NCI-H446 (cell line): Measurements from ENCODE around the gene FA2H.
"Not testable (repeated sequence)": the region's sequence is repeated elsewhere in the genome, so short reads cannot be mapped to it uniquely, and the experiment has no call there.

Source experiments
- DNase-seq, 2 experiments: peaks; one replicate each; lab custom pipeline; 2025; lab: John Stamatoyannopoulos, UW

FA2H gene

DNA sequence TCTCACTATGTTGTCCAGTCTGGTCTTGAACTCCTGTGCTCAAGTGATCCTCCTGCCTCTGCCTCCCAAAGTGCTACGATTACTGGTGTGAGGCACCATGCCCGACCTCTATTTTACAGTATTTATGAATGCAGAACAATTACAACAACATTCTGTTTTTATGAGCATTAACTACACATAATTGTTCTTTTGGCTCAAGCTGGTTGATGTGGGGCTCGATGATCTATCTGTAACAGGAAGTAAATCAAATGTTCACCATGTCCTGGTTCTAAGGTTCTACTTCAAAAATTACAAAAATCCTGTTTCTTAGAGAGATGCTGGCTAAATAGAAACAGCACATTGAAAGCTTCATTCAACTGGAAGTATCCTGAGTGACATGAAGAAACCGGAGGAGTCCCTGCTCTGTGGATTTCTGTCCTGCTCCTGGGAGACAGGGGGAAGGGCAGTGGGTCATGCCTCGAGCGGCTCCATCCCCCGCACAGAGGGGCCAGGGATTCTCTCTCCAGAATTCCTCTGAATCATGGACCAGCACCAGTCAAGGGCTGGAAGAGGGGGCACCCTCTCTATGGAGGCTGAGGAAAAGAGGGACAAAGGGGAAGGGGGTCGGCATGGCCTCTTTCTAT is 31.5 kb downstream of the FA2H start:
- DNase-seq: no peak

DNA sequence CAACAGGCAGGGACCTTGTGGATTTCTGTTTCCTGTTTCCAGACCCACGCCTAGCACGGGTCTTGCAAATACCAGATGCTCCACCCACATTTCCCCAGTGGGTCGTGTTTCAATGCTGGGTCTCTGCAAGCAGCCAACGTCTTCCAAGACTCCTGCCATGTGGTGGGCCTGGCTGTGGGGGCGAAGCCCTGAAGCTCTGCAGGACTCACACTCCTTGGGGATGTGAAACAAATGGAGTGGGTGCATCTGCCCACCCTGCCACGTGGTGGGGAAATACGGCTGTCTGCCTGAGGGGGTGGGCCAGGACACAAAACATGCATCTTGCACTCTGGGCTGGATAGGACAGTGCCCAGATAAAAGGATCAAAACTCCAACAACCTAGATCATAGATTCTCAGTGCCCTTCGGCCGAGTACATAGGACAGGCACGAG is 32.6 kb downstream of the FA2H start:
- no peak for DNase-seq

DNA sequence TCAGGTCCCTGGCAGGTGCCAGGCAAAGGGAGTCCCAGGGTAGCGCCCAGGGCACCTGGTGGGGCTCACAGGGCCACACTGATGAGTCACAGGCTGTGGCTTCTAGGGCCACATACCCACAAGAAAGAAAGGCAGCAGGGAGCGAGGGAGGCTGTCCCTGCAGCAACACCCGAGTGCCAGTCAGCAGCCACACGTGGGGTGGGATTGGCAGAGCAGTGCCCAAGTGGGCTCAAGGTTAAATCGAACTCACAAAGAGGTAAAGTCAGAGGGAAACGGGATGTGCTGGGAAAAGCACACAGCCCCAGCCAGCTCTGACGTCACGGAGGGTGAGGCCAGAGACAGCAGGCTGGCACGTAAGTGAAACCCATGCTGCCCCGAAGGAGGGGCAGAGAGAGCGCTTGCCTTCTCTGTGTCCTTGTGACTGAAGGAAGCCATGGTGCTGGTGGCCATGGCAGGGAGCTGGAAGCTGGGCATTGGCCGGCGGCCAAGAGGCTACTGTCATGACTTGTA is 33.8 kb downstream of the FA2H start:
- DNase-seq: peak in 1 of 2 experiments; percentile 5

DNA sequence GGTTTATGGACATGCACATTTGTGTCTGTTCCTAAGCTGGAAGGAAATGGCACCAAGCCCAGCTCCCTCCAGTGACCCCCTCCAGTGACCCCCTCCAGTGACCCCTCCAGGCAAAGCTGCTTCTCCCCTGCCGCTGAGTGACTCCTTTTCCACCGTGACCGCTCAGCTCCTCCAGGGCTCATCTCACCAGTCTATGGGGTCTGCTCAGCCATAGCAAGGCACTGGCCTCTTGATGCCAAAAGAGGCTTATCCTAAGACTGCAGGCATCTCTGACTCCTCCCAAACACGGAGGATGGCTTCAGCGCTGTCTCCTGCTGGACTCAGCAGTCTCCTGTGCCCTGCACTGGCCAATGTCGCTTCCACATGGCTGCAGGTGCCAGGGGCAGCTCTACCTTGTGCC is 35.3 kb downstream of the FA2H start:
- DNase-seq: no peak

DNA sequence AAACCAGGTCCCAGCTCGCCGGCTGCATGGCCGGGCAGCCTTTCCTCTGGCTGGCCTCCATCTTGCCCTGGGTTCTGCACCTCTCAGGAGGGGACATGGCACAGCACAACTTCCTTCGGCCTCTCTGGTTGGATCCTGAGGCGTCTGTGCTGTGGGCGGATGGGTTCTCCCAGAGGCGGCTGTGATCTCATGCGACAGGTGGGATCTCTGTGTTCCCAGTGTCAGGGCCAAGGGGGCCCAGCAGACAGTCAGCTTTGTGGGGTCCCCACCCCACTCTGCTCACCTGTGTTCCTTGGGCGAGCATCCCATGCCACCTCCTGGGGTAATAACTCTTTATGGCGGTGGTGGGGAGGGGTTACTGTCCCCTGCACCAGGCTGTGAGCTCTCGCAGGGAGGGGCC is 35.8 kb downstream of the FA2H start:
- no peak for DNase-seq

DNA sequence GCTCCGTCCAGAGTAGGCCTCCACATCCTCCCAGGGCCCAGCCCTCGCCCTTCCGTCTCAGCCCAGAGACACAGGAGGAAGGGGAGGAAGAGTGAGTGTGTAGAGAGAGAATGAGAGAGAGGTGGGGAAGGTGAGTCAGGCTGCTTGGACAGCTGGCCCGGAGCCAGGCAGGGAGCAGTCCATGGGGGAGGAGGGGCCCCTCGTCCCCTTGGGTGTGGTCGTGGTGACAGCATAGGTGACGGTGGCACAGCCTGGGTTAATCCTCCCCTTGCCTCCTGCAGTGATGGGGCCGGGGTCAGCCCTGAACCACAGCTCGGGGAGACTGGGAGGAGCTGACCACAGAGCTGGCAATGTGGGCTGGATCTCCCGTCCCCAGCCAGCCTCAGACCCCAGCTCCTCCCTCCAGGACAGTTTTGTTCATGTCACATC is 36.5 kb downstream of the FA2H start:
- no peak for DNase-seq

DNA sequence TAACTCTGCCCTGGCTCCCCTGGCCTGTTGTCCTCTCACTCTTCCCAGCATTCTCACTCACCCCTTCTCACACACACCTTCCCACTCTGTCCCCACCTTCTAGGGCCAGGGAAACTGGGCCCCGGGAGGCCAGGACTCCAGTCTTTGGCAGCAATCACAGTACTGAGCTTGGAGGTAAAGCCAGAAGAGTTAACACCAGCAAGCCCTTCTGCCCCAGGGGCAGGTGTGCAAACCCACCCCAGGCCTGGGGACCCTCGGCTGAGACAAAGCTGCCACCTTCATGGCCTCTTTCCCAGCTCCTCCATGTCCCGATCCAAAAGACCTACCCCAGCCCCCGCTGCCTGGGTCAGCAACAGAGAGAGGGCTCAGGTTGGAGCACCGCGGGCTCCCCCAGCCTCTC is 37.1 kb downstream of the FA2H start:
- no peak for DNase-seq

DNA sequence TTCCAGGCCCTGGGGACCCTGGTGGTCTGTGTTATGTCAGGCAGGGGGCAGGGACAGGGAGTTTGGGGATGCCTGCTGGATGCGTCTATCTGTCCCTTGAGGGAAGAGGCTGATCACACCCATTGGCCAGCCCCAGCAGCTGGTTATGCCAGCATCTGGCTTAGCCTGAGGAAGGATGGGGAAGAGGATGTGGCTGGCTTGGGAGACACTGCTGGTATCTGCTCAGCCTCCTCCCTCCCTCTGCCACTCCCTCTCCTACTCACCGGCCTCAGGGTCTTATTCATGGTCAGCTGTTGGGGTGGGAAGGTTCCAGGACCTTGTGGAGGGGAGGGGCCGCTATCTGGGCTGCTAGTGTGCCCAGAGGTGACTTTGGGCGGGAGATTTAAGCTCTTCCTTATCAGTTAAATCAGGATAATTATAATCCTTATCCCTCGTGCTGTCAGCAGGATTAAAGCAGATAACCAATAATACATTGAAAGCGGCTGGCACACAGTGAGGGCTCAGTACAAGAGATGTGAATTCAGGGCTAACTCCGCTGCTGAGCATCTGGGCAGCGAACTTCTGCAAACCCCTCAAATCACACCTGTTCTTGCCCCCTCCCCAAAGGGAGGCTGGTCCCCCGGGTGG is 38.0 kb downstream of the FA2H start:
- DNase-seq: no peak

DNA sequence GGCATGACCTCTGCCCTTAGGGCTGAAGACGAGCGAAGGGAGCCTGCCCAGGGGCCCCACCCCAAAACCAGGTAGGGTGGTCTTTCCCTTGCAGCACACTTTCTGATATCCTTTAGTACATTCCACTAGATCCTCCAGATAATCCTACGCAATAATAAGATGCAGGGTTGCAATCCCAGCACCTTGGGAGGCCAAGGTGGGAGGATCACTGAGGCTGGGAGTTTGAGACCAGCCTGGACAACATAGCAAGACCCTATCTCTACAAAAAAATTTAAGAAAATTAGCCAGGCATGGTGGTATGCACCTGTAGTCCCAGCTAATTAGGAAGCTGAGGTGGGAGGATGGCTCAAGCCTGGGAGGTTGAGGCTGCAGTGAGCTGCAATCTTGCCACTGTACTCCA is 39.1 kb downstream of the FA2H start:
- DNase-seq: no peak

DNA sequence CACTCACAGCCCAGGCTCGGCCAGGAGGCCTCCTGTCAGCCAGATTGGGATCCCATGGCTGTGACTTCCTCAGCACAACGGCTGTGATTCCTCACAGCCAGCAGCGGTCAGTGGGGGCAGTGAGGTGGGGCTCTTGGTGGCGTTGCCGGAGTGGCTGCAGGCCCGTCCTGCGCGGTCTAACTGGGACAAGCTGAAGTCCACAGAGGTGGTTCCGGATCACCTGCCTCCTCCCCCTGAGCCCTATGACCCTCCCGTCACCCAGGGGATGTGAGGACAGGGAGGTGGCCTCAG is 39.5 kb downstream of the FA2H start:
- no peak for DNase-seq

DNA sequence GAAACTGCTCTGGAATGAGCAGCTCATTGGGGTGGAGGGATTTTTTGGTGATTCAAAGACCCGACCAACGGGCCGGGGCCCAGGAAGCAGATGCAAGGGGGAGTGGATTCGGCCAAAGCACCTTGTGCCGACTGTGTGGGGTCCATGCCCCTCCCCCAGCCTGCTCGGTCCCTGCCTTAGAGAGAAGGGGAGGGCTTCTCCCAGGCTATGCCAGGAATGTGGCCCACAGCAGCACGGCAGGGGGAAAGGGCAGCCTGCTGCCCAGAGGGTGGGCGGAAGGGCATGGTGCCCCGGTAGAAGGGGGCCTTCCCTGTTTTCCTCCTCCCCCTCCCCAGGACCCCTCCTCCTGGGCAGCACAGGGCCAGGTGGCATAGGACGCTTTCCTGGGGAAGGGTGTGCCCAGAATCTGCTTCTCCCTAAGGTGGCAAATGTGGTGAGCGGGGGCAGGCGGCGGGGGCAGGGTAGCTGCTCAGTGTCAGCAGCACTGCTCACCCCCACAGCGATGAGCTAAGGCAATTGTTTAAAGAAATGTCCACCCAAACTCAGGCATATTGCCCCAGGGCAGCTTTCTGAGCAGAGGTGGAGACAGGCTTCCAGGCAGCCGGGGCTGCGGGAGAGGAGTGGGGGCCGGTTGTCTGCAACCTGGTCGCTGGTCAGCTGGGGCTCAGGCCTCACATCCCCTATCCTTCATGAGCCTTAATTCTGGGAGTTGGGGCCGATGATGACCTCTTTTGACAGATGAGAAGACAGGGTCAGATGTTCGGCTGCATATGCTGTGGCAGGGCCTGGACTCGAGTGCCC is 40.1 kb downstream of the FA2H start:
- DNase-seq: no peak

DNA sequence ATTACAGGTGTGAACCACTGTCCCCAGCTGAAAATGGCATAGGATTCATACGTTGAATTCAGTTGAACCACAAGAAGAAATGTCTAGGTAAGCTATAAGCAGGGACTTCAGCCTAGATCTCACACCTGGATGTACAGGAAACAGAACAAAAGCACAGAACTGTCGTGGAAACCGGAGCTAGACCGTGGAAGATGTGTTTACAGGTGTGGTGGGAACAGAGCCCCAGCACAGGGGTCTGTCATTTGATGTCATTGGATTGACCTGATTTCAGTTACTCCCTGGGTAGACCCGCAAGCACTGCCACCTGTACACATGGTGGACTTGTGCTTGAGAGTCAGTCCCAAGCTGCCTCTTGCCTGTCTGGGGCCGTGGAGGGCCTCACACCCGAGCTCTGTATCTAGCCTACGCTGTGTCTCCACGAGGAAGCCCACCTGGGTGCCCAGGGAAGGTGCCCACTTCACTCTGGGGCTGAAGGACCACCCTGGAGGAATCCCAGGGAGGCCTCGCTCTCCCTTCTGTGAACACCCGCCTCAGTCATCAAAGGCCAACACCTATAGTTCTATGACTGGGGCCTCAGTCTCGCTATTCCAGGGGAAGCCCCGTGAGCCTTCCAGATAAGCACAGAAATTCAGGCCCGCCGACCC is 41.8 kb downstream of the FA2H start:
- DNase-seq: no peak

DNA sequence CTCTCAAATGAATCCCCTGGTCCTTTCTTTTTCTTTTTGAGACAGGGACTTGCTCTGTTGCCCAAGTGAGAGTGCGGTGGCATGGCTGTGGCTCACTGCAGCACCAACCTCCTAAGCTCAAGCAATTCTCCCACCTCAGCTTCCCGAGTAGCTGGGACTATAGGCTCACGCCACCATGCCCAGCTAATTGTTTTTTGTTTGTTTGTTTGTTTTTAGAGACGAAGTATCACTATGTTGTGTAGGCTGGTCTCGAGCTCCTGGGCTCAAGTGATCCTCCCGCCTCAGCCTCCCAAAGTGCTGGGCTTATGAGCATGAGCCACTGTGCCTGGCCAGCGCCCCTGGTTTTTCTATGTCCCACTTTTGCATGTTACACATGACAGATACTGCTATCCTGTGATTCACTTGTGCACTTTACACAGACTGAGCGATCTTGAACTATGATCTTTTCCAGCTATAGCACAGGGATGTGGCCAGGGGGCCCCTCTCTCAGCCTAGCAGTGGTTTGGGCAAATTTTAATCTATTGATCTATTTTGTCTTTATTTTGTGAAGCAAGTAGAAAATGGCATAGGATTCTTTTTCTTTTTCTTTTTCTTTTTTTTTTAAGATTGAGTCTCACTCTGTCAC is 42.7 kb downstream of the FA2H start:
- no peak for DNase-seq

DNA sequence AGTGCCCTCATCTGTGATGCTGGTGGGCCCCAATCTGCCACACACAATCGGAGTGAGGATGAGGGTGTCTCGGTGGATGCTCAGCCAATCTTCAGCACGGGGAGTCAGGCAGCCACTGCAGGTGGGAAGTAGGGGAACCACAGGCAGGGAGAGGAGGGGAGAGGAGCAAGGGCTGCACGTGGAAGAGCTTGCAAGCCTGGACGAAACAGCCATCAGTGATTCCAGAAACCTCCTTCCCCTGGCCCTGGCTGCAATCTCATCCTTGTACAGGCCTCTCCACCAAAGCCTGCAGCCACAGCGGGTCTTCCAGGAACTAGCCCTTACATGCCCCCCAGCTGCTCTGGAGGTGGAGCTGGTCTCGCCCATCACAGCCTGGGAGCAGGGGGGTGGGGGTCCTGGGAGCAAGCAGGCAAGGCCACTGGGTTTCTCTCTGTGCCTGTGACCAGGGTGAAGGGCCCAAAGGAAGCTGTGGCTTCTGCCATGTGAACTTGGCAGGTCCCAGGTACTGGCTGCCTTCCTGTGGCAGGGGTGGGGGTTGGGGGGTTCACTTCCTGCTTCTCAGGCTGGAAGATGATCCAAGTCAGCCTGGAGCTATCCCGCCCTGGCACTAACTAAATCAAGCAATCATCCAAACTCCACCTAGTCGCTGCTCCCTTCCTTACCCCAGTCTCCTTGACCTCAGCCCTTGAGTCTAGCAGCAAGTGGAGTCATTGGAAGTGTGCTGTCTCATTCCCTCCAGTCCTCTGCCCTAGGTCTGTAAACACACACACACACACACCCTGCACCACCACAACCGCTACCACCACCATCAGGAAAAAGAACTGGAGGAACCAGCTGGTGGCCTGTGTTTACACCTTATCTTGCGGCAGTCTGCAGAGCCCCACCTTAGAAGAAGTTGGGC is 44.6 kb downstream of the FA2H start:
- no peak for DNase-seq

DNA sequence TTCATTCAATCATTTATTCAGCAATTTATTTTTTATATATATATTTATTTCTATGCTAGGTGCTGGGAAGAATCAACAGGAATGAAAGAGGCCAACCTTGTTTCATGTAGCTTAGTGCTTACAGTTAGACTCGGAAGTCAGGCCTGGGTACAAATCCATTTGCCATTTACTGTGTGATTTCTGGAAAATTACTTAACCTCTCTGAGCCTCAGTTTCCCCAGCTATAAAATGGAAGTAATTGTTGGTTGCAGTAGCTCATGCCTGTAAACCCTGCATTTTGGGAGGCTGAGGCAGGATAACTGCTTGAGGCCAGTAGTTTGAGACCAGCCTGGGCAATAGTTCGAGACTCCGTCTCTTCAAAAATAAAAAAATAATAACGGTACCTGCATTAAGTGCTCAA is 46.7 kb downstream of the FA2H start:
- no peak for DNase-seq

DNA sequence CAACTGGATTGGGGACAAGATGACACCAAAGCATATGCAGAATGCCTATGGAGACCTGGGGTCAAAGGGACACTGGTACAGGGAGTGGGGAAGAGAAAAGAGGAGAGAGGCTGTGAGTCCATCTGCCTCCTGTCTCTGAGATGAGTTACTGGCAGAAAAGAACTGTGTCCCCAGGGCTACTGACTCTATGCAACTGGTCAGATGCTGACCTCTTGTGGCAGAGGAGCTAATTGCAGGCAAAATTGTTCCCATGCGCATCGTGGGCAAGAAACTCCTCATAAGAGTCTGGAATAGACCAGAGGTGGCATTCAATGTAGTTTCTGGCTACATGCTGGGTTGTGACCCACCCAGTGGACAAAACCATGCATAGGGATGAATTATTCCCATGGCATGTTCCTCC is 47.9 kb downstream of the FA2H start:
- DNase-seq: peak in 1 of 2 experiments; percentile 10

DNA sequence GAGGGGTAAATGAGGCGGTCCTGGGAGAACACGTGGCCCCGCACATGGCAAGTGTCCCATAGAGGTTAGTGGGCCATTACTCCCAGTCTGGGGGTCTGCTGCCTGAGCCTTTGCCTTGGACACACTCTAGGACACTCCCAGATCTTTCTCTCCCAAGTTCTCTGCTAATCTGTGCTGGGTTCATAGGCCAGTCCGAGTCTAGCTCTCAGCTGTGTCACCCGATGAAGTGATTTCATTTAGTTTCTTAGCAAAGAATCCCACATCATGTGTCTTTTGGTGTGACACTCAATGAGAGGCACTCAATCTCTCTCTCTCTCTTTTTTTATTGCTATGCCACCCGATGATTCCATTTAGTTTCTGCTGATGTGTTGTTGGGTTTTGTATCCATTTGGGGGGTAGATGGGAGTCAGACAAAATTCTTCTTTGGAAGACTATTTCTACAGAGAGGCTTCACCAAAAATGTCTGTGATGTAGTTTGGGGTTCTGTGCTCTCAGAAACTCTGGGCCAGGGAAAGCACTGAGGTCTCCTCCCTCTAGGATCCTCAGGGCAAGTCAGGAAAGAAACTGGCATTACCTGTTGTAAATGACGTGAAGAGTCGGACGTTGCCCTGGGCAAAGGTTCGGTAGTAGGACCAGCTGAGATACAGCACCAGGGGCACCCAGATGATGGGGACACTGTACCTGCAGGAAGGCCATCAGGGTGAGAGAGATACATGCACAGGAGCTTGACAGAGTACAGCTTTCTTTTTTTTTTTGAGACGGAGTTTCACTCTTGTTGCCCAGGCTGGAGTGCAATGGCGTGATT is 48.8 kb downstream of the FA2H start:
- no peak for DNase-seq

DNA sequence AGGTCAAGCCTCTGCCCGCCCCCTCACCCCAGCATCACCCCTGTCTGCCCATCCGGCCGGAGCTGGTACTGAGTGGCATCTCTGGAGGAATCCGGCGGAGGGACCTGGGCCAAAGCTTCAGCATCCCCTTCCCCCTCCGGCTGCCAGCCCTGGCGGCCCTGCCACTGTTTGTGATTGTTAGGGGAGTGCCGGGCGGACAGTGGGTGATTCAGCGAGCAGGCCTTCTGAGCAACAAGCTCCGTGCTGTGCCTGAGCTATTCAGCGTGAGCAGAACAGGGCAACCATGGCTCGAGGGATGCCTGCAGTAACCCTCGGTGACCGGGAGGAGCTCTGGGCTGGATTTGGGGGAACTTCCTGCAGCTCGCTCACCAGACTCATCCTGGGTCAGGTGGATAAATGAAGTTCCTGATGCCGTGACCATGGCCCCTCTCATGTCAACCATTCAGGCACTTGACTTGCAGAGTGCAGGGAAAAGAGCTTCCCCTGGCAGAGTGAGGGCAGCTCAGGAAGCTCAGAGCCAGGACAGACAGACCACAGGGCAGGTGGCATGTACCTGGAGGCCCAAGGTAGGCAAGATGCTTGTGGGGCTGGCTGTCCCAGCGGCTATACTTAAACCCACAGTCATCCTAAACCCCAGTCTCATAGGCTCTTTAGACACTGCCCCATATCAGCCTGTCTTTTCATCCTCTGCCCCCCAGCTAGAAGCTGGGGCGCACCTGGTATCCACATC is 49.6 kb downstream of the FA2H start:
- no peak for DNase-seq

DNA sequence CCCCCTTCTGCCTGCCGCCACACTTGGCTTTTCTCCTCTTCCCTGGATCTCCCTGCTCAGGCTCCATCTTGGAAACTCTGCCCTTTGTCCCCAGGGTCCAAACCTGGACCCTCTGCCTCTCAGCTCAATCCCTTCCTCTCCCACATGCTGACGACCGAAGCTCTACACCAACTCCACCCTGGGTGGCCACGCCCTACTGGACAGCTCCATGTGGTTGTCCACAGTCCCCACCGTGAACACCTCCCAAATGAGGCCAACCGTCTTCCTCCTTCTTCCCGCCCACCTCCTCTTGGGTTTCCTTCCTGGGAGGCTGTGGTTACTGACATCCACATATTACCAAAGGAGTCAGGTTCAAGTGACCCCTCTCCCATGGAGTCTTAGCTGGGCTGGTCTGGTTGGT is 51.4 kb downstream of the FA2H start:
- no peak for DNase-seq

DNA sequence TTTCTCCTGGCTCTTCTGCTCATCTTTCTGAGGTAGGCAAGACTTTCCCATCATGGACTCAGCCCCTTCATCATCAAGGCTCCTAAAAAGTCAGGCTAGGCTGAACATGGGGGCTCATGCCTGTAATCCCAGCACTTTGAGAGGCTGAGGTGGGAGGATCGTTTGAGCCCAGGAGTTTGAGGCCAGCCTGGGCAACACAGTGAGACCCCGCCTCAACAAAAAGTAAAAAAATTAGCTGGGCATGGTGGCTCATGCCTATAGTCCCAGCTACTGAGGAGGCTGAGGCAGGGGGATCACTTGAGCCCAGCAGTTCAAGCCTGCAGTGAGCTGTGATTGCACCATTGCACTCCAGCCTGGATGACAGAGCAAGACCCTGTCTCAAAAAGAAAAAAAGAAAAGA is 52.5 kb downstream of the FA2H start:
- DNase-seq: not testable (repeated sequence)
